Cardiac muscle cell (in vitro differentiated cells and primary cell): ENCODE data around the gene ITPRIPL2. TPM values are rescaled to one million over a fixed set of nuclear protein-coding genes. Genes with fewer than 3 reads are reported as not detected.

Source experiments
- DNase-seq, 2 donors: peaks; one replicate each; pipeline versions ENCODE4 v3.0.0 to v3.0.0-alpha.2; 2010 to 2017; ENCODE audit warnings: low read depth in 1 of 2, low spot score in 1 of 2
- H3K27ac ChIP-seq: fragments of 200-600 bp; sonication (generic); 2 replicates; pipeline ENCODE4 v1.5.1; 2016
- H3K27me3 ChIP-seq: fragments of 200-600 bp; sonication (generic); 2 replicates; pipeline ENCODE4 v1.6.0; 2016; ENCODE audit warnings: control low read depth
- H3K36me3 ChIP-seq: fragments of 200-600 bp; sonication (generic); 2 replicates; pipeline ENCODE4 v1.5.1; 2016; ENCODE audit warnings: control low read depth
- H3K4me1 ChIP-seq: fragments of 200-600 bp; sonication (generic); 2 replicates; pipeline ENCODE4 v1.8.1; 2017; ENCODE audit warnings: low read depth, mild to moderate bottlenecking, mixed run types
- H3K4me3 ChIP-seq: fragments of 200-600 bp; sonication (generic); 2 replicates; pipeline ENCODE4 v1.5.1; 2016; ENCODE audit warnings: mild to moderate bottlenecking
- H3K9me3 ChIP-seq: fragments of 200-600 bp; sonication (generic); 2 replicates; pipeline ENCODE4 v1.5.1; 2017; ENCODE audit warnings: low read depth, mild to moderate bottlenecking, control low read depth
- polyA plus RNA-seq: library from polyadenylated mRNA; unstranded; fragments of >200 nt; fragmentation: Nextera tagmentation; extraction: Ambion mirVana; gene quantifications from 2 replicates; pipeline ENCODE4 v1.2.1, GENCODE V29; 2016
- total RNA-seq: library from RNA; depleted of rRNA; stranded (reverse); fragments of >200 nt; gene quantifications from 2 replicates; pipeline ENCODE4 v1.2.3, GENCODE V29; 2016
- TF ChIP-seq, protein P1 (sequence below): IDR thresholded peaks from 2 replicates; pipeline ENCODE4 v1.5.1; 2012; ENCODE audit warnings: low read depth, mild to moderate bottlenecking, low read length

Gene ITPRIPL2
- total and polyA plus RNA-seq, 2 experiments from 2014 or later = 2.8 to 9.7 TPM

DNA sequence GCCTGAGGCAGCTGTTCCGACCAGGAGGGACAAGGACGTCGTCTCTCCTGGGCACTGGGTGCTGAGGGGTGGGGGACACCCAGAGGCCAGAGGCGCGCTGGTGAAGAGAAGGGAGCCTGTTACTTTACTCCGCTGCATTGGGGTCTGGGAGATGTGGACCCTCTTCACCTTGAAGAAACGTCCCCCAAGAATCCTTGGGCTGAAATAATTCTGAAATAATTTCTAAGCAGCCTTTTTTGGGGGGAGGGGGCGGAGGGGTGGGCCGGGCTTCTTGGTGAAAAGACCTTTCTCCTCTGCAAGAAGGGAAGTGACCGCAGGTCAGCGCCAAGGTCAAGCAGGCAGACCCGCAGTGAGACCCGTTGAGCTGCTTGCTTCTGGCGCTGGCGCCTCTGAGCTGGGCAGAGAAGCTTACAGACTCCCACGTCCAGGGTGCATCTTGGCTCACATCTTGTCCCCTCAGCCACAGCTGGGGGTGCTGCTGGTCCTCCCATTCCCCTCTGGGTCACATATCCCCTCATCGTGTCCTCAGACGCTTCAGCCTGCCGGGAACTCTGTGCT, 55.4 kb downstream of the ITPRIPL2 start:
- Histone ChIP-seq H3K36me3 (no peaks in the 10 kb centered on the region), H3K9me3 (no peaks in the 10 kb centered on the region), H3K4me1 (no peaks in the 10 kb centered on the region), H3K27me3 (peaks cover 33% of the 10 kb centered on the region), H3K27ac (no peak overlapping the region), H3K4me3 (peak overlapping the region; percentile 52)
- no peak for DNase-seq
- TF ChIP-seq, protein P1, sequence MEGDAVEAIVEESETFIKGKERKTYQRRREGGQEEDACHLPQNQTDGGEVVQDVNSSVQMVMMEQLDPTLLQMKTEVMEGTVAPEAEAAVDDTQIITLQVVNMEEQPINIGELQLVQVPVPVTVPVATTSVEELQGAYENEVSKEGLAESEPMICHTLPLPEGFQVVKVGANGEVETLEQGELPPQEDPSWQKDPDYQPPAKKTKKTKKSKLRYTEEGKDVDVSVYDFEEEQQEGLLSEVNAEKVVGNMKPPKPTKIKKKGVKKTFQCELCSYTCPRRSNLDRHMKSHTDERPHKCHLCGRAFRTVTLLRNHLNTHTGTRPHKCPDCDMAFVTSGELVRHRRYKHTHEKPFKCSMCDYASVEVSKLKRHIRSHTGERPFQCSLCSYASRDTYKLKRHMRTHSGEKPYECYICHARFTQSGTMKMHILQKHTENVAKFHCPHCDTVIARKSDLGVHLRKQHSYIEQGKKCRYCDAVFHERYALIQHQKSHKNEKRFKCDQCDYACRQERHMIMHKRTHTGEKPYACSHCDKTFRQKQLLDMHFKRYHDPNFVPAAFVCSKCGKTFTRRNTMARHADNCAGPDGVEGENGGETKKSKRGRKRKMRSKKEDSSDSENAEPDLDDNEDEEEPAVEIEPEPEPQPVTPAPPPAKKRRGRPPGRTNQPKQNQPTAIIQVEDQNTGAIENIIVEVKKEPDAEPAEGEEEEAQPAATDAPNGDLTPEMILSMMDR = no peak

GRCh38 chr16:19170043-19170655, 56.4 kb downstream of the ITPRIPL2 start:
- Histone ChIP-seq H3K27ac (no peak overlapping the region), H3K4me1 (no peaks in the 10 kb centered on the region), H3K36me3 (no peaks in the 10 kb centered on the region), H3K9me3 (no peaks in the 10 kb centered on the region), H3K27me3 (peaks cover 33% of the 10 kb centered on the region), H3K4me3 (no peak overlapping the region)
- DNase-seq = no peak
- TF ChIP-seq, protein P1 = no peak

Other genes with a start within 250 kb of the ITPRIPL2 start
- gene SMG1, start 187.6 kb upstream of the ITPRIPL2 start, total RNA-seq = 24.8 and 30.1 TPM in 2 replicates
- 8.2 and 17.2 TPM in 2 replicates for gene SMG1, start 187.6 kb upstream of the ITPRIPL2 start, polyA plus RNA-seq
- 0.81 and 1.5 TPM in 2 replicates for gene TMC7, start 130.0 kb upstream of the ITPRIPL2 start, total RNA-seq
- gene TMC7, start 130.0 kb upstream of the ITPRIPL2 start, polyA plus RNA-seq = 4.2 and 4.6 TPM in 2 replicates
- gene COQ7, start 46.4 kb upstream of the ITPRIPL2 start, total RNA-seq = 36.2 and 50.6 TPM in 2 replicates
- 28.5 and 38.5 TPM in 2 replicates for gene COQ7, start 46.4 kb upstream of the ITPRIPL2 start, polyA plus RNA-seq
- gene SYT17, start 54.3 kb downstream of the ITPRIPL2 start, total RNA-seq = 1.0 and 1.5 TPM in 2 replicates
- 0.32 and 0.70 TPM in 2 replicates for gene SYT17, start 54.3 kb downstream of the ITPRIPL2 start, polyA plus RNA-seq
- not detected in 2 replicates for gene CLEC19A, start 171.8 kb downstream of the ITPRIPL2 start, total RNA-seq
- not detected in 2 replicates for gene CLEC19A, start 171.8 kb downstream of the ITPRIPL2 start, polyA plus RNA-seq